Hepatocyte (in vitro differentiated cells): ENCODE results near the gene CASQ1.

Source experiments
- CTCF ChIP-seq: fragments of 200-600 bp; sonication (generic); IDR thresholded peaks from 2 replicates; pipeline ENCODE4 v1.5.1; 2016; ENCODE audit warnings: antibody characterized with exemption, mild to moderate bottlenecking; ENCODE audit not compliant: poor library complexity
- EZH2 ChIP-seq: fragments of 200-600 bp; sonication (generic); IDR thresholded peaks from 2 replicates; pipeline ENCODE4 v1.6.1; 2016; ENCODE audit warnings: antibody characterized with exemption, mild to moderate bottlenecking, borderline replicate concordance
- EZH2phosphoT487 ChIP-seq: fragments of 200-600 bp; sonication (generic); IDR thresholded peaks from one replicate; pipeline ENCODE4 v1.6.1; 2018; ENCODE audit warnings: antibody characterized with exemption, mild to moderate bottlenecking, low read depth, moderate library complexity; ENCODE audit not compliant: unreplicated experiment, severe bottlenecking

- TF ChIP-seq EZH2 (no peak), CTCF (no peak), EZH2phosphoT487 (no peak)
Measured at GRCh38 chr1:160220301-160220700, 29.9 kb downstream of the CASQ1 start.
